Stimulated activated CD4-positive, alpha-beta T cell treated with anti-CD3 and anti-CD28 coated beads, Interleukin-1b, Interleukin-23, amount 100 ng/mL, for 48 hours (primary cell): Measurements from ENCODE around the gene MYBL2.

Source experiments
- DNase-seq: peaks from one replicate; pipeline ENCODE4 v3.0.0-alpha.2; 2020

The MYBL2 gene

DNA sequence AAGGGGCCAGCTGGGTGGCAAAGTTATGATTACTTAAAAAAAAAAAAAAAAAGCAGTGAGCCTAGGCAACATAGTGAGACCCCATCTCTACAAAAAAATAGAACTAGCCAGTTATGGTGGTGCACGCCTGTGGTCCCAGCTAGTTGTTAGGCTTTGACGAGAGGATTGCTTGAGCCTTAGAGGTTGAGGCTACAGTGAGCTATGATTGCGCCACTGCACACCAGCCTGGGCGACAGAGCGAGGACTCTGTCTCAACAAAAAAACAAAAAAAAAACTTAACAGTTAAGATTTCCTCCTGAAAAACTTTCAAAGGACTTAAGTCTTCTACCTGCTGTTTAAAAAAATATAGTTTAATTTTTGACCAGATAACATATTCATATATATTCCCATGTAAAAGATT lies 57.5 kb downstream of the MYBL2 start:
- DNase-seq: no peak

DNA sequence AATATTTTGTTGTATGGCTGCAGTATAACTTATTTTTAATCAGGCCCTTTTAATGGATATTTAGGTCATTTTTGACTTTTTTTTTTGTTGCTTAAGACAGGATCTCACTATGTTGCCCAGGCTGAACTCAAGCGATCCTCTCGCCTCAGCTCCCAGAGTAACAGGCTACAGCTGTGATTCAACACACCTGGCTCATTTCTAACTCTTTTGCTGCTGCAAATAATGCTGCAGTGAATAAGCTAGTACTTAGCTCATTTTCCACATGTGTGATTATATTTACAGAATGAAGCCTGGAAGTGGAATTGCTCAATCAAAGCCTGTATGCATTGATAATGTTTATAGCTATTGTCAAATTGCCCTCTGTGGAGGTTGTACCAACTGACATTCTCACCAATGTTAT lies 58.8 kb downstream of the MYBL2 start:
- DNase-seq: no peak

DNA sequence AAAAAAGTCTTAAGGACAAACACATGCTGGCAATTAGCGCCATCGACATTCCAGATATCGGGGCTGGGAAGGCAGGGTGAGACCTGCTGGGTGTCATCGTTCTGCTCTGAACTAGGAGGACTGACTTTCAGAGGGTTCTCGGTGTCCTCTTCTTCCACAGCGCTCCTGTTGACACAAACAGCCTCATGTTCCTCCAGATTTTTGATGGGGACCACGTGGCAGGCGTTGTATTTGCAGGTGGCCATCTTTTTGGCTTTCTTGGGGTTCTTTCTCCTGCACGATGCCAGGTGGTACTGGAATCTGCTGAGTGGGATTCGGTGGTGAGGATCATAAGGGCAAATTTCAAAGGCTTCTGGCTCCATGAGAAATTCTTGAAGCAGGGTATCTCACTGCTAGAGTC lies 59.4 kb downstream of the MYBL2 start:
- DNase-seq: no peak

DNA sequence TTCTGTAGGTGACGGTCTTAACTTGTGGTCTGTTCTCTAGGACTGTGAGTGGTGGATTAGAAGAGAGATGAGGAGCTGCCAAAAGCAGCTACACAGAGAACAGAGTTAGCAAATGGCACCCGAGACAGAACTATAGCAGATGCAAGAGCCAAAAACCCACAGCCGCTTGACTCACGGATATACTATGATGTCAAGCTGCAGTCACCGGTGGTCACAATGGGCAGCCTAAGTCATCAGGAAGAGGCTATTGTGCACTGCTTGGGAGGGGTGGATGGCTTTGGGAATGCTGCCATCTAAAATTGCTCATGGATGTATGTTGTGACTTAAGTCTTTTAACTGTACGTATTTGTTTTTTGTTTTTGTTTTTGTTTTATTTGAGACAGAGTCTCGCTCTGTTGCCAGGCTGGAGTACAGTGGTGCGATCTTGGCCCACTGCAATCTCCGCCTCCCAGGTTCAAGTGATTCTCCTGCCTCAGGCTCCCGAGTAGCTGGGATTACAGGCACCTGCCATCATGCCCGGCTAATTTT lies 60.0 kb downstream of the MYBL2 start, which contains the start of gene GTSF1L:
Gene GTSF1L (minus strand): TSS at position 192 of the 528 bp plus-strand sequence. CDS start 308 bp downstream, outside the sequence.
- no peak for DNase-seq

DNA sequence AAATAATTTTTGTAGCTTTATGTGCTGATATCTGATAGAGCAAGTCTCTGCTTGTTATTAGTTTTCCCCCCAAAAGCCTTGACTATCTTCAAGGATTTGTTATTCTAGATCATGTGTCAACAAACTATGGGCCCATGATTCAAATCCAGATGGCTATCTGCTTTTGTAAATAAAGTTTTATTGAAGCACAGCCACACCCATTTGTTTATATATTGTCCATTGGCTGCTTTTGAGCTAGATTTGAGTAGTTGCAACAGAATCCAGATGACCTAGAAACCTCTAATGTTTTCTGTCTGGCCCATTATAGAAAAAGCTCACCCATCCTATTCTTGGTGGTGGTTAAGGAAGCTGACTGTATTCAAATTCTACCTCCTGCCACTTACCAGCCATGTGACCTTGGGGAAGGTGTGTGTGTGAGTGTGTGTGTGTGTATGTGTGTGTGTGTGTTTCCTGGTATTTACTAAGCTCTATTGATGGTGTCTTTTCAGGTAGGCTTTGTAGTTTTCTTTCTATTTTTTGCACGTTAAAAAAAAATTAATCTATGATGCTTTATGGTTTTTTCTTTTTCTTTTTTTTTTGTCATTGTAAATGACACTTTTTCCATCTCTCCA lies 61.2 kb downstream of the MYBL2 start:
- no peak for DNase-seq

DNA sequence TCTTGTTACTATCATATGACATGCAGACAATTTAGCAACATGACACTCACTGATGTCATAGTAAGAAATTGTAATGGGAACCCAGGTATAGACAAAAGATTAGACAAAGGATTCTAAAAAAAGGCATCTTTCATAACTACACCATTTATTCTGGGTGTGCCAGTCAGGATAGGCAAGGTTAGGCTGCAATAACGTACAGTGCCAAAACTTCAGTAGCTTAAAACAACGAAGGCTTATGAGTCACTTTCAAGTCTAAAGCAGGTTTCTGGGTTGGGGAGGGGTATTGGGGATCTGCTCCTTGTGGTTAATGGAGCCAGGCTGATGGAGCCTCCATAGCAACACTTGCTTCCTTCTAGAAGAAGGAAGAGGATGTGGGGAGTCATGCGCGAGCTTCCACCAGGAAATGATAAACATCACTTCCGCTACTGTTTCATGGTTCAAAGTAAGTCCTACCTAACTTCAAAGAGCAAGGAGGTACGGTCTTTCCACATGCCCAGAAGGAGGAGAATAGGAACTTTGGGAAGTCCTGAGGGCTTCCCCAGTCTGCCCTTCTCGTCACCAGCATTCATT lies 61.9 kb downstream of the MYBL2 start:
- no peak for DNase-seq

DNA sequence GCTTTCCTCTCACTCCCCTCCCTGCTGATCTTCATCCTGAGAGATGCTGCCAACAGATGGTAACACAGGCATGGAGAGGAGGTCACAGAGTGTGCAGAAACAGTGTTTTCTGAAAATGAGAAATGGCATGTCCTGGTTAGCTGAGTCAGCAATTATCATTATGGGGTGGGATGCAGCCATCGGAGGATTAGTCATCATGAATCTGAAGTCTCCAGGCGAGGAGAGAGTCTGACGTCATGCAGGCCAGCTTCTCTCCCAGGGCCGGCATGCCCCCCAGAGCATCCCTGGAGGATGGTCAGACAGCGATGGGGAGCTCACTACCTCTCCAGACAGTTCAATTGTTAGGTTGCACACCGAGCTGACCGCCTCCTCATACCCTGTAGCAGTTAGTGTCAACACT lies 64.6 kb downstream of the MYBL2 start:
- DNase-seq: no peak

DNA sequence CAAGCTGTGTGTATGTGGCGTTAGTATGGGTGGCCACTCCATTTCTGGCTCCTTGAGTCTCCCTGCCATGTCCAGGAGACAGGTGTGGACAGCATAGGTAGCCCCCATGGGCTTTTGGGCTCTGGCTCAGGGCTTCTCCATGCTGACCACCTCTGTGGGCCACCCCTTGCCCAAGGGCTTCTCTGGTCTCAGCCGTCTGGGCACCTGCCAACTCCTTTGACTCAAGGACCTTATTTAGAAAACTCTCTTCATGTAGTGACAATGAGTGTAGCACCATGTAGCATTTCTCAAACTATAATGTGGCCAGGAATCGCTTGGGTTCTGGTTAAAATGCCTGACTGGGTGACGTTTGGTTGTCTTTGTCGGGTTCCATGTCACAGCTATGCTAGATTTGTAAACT lies 65.0 kb downstream of the MYBL2 start:
- no peak for DNase-seq

DNA sequence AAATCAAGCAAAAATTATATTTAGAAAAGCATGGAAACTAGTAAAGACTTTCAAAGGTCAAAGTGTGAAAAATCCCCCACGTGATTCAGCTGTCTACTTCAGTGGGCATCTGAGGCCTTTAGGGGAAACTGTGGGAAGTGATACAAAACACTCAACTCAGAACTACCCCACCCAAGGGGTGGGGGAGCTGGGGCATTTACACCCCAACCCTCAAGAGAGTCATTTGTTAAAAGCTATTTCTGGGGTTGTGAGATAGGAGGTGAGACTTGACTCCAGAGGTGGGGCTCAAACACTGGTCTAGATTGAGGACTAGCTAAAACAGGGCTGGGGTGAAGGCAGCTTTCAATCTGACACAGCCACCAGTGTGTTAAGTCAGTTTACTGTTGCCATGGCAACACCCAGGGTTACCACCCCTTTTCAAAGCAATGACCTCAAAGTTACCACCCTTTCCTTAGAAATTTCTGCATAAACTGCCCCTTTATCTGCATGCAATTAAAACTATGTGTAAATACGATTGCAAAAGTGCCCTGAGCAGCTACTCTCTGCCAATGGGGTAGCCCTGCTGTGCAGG lies 69.8 kb downstream of the MYBL2 start:
- peak; percentile 72 for DNase-seq

DNA sequence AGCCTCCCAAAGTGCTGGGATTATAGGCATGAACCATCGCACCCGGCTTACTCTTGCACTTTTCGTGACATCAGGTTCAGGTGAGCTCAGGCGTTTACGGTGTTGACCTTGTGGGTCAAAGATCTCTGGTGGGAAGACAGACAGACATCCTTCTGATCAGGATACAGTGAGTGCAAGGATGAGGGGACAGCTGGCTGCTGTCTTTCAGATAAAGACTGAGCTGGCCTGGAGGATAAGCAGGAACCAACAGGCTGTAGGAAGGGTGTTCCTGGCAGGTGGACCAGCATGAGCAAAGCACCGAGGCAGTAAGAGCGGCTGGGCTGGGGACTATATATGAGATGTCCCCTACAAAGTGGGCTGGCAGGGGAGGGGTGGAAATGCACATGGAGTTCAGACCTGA lies 71.0 kb downstream of the MYBL2 start:
- no peak for DNase-seq

DNA sequence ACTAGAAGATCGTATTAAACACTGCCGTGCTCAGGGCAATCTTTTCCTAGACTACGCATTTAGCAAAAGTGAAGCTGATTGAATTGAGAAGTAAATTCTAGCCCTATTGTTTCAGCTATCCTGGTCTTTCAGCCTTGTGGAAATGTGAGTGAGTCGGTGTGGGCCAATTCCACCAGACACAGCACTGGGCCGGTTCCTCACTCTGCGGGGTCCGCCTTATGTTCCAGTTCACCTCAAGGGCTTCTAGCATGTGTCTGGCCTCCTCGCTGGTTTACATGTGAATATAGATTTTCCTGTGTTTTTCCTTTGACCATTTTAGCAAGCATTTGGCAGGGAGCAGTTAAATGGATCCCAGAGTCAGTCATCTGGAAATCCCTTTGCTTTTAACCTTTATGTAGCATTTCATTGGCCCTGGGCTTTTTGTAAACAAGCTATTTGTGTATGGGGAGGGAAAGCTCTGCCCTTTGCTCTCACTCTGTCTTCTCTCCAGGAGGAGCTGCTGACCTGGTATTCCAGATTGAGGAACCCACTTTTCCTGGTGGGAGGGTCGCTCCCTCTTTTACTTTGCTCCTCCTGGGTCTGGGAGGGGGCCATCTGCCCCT lies 72.3 kb downstream of the MYBL2 start:
- no peak for DNase-seq

DNA sequence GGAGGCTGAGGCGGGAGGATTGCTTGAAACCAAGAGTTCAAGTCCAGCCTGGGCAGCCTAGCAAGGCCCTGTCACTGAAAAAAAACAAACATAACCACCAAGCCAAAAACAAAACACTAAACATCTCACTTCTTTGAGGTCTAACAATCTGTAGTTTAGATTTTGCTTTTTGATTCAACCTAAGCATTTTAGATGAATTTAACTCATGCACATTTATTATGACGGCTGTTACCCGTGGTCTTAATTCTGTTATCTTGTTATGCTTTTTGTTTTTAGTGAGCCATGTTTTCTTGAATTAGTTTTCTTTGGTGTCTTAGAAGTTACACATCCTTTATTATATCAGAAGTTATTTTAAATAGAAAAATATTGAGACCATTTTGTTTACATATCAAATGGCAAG lies 73.7 kb downstream of the MYBL2 start:
- DNase-seq: no peak

DNA sequence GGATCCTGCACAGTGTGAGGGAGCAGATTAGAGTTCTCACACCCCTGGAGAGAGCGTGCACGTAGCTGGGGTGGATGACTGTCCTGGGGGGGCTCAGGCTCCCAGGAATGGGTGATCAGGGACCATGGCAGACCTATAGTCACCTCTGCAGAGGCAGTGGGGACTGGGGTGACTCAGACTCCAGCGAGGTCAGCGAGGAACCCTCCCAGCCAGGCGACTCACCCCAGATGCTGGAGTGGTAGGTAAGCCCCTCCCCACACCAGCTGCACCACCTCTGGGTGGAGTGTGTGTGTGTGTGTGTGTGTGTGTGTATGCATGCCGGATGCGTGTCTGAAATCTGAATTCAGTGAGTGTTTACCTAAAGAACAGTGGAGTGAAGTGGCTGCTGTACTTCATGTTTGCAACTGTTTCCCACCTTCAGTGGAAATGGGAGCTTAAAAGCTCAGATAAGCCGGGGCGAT lies 77.3 kb downstream of the MYBL2 start:
- peak; percentile 61 for DNase-seq

DNA sequence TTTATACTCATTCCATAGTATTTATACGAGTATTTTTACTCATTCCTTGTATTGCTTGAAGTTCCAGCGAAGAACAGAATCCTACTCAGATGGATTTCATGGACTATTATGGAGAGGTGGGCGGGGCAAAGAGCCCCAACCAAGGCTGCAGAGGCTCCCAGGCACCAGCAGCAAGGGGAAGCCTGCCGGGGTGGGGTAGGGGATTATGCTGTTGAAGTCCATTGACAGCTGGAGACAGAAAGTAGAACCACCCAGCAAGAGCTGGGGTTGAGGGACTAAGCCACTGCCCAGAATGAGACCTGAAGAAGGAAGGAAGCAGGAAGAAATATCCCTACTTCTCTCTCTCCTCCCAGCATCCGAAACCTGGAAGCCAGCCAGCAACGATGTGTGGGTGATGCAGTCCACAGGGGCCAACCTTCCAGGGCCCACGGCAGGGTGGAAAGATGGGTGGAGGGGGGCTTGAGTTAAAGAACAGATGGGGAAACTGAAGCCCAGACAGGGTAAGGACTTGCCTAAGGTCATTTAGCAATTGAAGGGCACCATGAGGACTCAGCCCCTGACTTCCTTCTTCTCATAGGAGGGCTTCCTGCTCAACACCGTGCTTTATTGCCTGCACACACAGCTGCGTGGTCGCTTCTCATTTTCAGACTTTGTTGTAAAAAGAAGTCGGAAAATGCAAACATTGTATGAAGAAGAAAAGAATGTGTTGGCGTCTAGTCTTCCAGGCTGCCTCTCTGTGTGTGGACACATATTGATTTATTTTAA lies 78.2 kb downstream of the MYBL2 start:
- DNase-seq: no peak

DNA sequence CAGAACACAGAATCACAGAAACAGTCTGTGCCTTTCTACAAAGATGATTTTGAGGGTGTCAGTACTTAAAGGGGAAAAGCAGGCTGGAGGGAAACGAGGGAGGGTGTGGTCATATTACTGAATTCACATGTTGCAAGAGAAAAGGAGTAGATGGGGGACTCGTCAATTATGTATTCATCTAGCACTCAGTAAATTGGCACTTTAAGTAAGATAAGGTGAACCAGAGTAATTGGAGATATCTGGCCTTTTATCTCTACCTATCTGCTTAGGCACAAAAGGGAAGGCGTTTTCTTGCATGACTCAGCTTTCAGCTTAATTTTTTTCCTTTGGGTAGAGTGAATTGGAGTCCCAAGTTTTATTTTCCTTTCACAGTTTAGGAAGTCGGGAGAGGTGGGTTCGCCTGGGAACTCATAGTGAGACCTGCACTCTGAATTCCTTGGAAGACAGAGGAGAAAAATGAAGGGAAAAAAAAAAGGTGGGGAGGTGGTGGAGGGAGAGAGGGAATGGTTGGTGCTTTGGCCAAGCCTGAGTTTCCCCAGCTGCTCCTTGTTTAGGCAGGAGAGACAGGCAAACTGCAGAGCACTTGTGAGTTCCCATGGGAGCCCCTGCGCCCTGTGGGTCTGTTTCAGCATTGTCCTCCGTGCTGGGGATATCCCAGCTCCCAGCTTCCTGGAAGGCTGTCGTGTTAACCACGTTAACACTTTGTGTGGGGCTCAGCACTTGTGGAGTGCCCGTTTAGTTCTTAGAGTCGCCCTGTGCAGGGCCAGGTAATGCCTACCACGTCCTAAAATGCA lies 79.6 kb downstream of the MYBL2 start:
- DNase-seq: no peak

DNA sequence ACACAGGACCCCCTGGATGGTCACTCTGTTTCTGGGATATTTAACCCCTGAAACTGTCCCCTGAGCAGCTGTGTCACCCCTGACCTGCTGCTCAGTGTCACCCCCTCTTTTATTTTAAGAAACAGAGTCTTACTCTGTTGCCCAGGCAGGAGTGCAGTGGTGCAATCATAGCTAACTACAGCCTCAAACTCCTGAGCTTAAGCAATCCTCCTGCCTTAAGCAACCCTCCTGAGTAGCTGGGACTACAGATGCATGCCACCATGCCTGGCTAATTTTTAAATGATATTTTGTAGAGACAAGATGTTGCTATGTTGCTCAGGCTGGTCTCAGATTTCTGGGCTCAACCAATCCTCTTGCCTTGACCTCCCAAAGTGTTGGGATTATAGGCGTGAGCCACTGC lies 81.4 kb downstream of the MYBL2 start:
- no peak for DNase-seq

DNA sequence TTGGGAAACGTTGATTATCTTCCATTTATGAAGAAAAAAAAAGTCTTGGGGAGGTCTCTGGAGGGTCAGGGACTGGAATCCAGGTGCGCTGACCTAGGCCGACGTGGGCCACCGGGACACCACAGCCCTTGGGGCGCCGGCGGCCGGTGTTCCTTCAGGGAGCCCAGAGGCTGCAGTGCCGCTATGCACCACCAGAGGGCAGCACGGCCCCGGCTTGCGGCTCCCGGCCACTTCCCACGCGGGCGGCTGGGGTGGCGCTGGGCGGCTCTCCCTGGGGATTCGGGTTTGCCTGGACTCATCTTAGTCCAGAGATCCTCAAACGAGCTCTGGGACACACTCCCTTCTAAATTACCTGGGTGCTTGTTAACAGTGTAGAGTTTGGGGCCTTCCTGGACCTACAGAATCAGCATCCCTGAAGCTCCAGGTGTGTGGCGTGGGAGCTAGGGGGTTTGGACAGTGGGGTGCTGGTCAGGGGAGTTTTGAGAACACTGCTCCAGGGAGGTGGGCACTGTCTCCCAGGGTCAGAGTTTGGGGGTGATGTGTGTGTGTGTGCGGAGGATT lies 82.9 kb downstream of the MYBL2 start:
- DNase-seq: peak; percentile 84

DNA sequence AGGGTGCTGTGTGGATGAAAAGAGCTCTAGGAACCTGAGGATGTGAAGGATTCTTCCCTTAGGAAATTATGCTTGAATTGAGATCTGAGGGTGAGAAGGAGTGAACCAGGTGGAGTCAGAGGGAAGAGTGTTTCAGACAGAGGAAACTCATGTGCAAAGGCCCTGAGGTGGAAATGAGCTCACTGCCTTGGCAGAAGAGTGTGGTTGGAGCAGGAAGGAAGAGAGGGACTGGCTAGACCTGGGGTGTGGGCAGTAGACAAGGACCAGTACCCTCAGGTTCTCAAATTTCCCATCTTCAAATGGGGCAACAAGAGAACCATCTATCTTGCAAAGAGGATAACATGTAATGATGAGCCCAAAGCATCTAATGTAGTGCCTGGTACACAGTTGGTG lies 83.9 kb downstream of the MYBL2 start:
- no peak for DNase-seq

DNA sequence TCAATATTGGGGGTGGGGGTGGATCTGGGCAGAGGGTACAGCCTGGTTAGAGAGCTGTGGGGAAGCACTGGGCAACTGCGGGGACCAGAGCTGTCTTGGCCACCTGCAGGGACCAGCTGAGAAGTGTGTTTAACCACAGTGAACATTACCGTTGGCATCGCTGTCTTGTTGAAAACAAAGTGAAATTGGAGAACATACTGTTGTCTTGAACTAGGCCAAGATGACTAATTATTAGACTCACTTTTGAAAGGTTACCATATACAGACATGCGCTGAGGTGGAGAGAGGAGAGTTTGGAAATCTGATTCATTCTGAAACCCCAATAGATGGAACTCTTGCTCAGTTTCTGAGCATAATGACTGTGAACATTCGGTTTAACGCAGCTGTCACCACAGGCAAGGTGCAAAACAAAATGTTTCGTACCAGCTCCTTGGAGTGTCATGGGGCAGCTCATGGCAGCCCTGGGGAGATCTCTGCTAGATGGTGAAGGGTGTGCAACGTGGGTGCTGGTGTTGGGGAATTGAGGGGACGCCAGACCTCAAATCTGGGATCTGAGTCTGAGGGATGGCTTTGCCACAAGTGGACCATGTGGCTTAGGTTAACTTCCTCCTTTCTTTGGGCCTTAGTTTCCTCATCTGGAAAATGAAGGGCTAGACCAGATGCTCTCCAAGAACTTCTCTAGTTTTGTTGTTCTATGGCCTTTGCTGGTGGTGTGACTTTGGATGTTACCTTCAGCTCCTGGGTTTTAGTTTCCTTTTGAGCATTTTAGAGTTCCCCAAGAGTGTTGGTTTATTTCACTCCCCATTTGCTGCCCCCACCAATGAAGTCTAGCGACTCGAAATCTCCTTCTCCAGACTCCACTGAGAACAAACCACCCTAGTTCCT lies 84.5 kb downstream of the MYBL2 start:
- DNase-seq: peak; percentile 81

DNA sequence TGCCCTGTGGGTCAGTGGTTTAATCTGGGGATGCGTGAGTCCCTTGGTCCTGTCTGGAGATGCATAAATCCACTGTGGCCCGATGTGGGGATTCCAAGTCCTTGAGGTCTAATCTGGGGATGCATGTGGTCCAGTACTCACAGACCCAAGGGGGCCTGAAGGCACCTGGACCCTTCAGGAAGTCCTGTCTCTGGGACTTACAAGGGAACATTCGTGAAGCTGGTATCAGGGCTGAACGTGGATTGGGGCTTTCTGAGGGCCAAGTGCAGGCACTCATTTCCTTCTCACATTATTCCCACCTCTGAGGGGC lies 85.1 kb downstream of the MYBL2 start:
- DNase-seq: no peak
